Measurements from ENCODE around the gene NUBP1. TPM values are rescaled to one million over a fixed set of nuclear protein-coding genes. Genes with fewer than 3 reads are reported as not detected.

Gene NUBP1
- total and polyA plus RNA-seq, 8 donors = 14.6 to 32.1 (median 22.3) TPM

- DNase-seq (no peak), FAIRE-seq (no peak), ATAC-seq (no peak)
- H3K9me3 ChIP-seq = no peaks in the 10 kb centered on the region
- TF ChIP-seq CTCF (IDR thresholded peaks at IDR 0.05) = no peak
- intact Hi-C loops (cut with DNase I) = loop anchor here in 1 of 3 donors (10.0 kb wide), 1 partner anchor 154 kb away; no protein-coding TSS in a partner anchor
- H3K36me3 ChIP-seq = peaks cover 9 to 63% (median 54%) of the 10 kb centered on the region in 3 donors
- no peaks in the 10 kb centered on the region for H3K4me1 ChIP-seq
- H3K4me3 ChIP-seq = no peak overlapping the region
- H3K27ac ChIP-seq = no peak overlapping the region
- WGBS, 2 donors = 84 to 90% methylated on average over 3 of the region's 3 CpGs
- H3K27me3 ChIP-seq = no peaks in the 10 kb centered on the region
Observed at GRCh38 chr16:10760858-10761257, 17.2 kb downstream of the NUBP1 start.

DNA sequence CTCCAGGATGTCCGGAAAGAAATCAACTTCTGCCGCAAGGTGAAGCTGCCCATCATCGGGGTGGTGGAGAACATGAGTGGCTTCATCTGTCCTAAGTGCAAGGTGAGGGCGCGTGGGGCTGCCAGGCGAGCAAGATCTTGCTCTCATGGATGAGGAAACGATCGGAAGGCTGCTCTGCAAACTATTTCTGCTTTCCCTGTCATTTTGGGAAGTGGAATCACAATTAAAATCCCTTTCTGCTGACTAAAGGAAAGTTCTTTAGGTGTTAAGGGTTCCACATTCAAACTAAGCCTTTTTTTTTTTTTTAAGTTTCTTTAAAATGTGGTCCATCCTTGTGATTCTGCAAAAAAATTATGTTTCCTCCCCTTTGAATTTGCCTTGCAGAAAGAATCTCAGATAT, 17.7 kb downstream of the NUBP1 start:
- no peak for DNase-seq
- intact Hi-C loops (cut with DNase I) = loop anchor here in 1 of 3 donors (10.0 kb wide), 1 partner anchor 153 kb away; no protein-coding TSS in a partner anchor
- H3K36me3 ChIP-seq = peaks cover 9 to 60% (median 53%) of the 10 kb centered on the region in 3 donors
- no peak for TF ChIP-seq CTCF (IDR thresholded peaks at IDR 0.05)
- 88 to 91% methylated on average over 8 of the region's 8 CpGs for WGBS, 2 donors
- ATAC-seq = peak in 1 of 4 donors; percentile 30
- no peak overlapping the region for H3K27ac ChIP-seq
- no peaks in the 10 kb centered on the region for H3K9me3 ChIP-seq
- no peak overlapping the region for H3K4me3 ChIP-seq
- no peaks in the 10 kb centered on the region for H3K4me1 ChIP-seq
- FAIRE-seq = no peak
- H3K27me3 ChIP-seq = no peaks in the 10 kb centered on the region

DNA sequence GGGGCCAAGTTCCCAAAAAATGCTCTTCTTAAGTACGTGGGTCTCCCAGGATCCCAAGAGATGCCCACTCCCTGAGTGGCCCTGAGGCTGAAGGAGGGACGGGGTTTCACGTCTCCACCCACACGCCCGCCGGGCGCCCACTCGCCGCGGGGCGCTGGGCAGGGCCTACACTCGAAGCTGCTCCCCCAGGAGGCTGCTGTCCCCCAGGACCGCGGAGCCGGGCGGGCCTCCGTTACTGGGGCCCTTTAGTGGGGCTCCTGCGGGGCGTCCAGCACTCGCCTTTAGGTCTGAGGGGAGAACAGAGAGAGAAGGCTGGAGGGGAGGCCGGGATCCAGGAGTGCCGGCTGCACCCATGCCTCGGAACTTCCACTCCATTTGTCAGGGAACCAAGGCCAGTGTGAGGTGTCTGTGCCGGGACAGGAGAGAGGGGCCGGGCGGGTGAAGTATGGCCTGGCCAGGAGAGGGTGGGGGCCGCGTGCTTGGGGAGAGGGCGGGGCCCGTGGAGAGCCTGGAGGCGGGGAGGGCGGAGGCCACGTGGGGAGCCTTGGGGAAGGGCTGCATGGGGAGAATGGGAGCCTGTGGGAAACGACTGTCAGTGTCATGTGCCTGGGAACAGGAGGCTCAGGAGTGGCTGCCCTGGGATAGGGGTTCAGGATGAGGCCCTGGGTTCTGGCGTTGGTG, 18.8 kb downstream of the NUBP1 start:
- 94 to 96% methylated on average over 30 to 35 of the region's 35 CpGs for WGBS, 2 donors

DNA sequence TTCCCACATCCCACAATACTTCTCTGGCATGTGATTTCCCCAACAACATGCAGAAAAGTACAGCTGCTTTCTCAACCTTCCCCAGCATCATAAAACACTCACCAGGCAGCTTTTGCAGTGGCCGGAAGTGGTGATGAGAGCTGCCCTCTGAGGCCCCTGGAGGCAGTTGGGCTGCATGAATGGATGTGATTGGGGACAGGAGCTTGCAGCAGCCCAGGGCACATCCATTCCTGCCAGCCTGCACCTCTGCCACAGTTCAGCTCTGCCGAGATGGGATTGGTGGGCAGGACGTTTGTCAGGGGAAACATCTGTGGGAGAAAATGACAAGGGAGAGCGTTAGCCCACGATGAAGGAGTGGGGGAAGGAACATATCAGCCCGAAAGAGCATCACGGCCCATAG, 19.8 kb downstream of the NUBP1 start:
- H3K4me3 ChIP-seq = no peak overlapping the region
- 96% methylated on average over 7 of the region's 7 CpGs for WGBS, 2 donors
- FAIRE-seq (no peak), DNase-seq (no peak), ATAC-seq (no peak)
- no peaks in the 10 kb centered on the region for H3K9me3 ChIP-seq
- H3K27ac ChIP-seq = no peak overlapping the region
- no peaks in the 10 kb centered on the region for H3K27me3 ChIP-seq
- peaks cover 9 to 40% (median 39%) of the 10 kb centered on the region in 3 donors for H3K36me3 ChIP-seq
- no peak for TF ChIP-seq CTCF (IDR thresholded peaks at IDR 0.05)
- intact Hi-C loops (cut with DNase I) = loop anchor here in 1 of 3 donors (10.0 kb wide), 1 partner anchor 151 kb away; no protein-coding TSS in a partner anchor
- no peaks in the 10 kb centered on the region for H3K4me1 ChIP-seq

More for the DNA sequence above, 18.8 kb downstream of the NUBP1 start:
- DNase-seq (no peak), ATAC-seq (no peak), FAIRE-seq (no peak)
- Histone ChIP-seq H3K9me3 (no peaks in the 10 kb centered on the region), H3K4me1 (no peaks in the 10 kb centered on the region), H3K4me3 (no peak overlapping the region), H3K27me3 (no peaks in the 10 kb centered on the region), H3K27ac (no peak overlapping the region), H3K36me3 (peaks cover 9 to 49% (median 46%) of the 10 kb centered on the region in 3 donors)
- intact Hi-C loops (cut with DNase I) = loop anchor here in 1 of 3 donors (10.0 kb wide), 1 partner anchor 152 kb away; no protein-coding TSS in a partner anchor
- no peak for TF ChIP-seq CTCF (IDR thresholded peaks at IDR 0.05)

DNA sequence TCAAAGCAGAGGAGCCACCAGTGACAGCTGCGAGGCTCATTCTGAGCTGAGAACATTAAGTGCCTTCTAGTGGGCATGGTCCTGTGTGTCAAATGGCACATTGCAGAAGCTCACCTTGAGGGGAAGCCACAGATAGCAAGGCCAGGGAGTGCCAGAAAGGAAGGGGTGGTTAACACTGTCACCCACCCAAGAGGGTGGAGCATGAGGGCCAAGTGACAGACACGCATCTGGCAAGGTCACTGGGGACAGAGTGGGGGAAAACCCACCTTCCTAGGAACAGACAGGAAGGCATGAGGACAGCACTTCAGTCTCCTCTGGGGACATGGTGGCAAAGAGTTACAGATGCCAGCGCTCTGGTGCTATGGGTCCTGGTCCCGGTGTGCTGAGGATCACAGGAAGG, 22.1 kb downstream of the NUBP1 start:
- no peaks in the 10 kb centered on the region for H3K27me3 ChIP-seq
- no peak overlapping the region for H3K4me3 ChIP-seq
- H3K36me3 ChIP-seq = peaks cover 3 to 19% (median 16%) of the 10 kb centered on the region in 3 donors
- no peaks in the 10 kb centered on the region for H3K4me1 ChIP-seq
- DNase-seq (no peak), ATAC-seq (no peak), FAIRE-seq (no peak)
- H3K9me3 ChIP-seq = no peaks in the 10 kb centered on the region
- no peak overlapping the region for H3K27ac ChIP-seq
- intact Hi-C loops (cut with DNase I) = loop anchor here in 1 of 3 donors (10.0 kb wide), 1 partner anchor 149 kb away; no protein-coding TSS in a partner anchor
- WGBS, 2 donors = 84 to 87% methylated on average over 4 of the region's 4 CpGs
- no peak for TF ChIP-seq CTCF (IDR thresholded peaks at IDR 0.05)

All from pancreas (tissue), 10 donors.